Upper lobe of left lung (tissue), 6 donors: ENCODE data around the gene DPY19L1. TPM values are rescaled to one million over a fixed set of nuclear protein-coding genes. Genes with fewer than 3 reads are reported as not detected.
"Not testable (repeated sequence)": the region's sequence is repeated elsewhere in the genome, so short reads cannot be mapped to it uniquely, and the experiment has no call there.

Experiments
- ATAC-seq, 2 donors: fragments of 200-7000 bp; cut with Tn5 transposase; one replicate each; pipeline ENCODE4 v1.9.1; 2022; ENCODE audit warnings: mild to moderate bottlenecking in 2 of 2, moderate library complexity in 2 of 2; ENCODE audit not compliant: low FRiP score in 2 of 2
- DNase-seq, 2 donors: peaks; one replicate each; pipeline ENCODE4 v3.0.0-alpha.2; 2019 to 2020
- H3K27ac ChIP-seq, 4 donors: fragments of 200-600 bp; sonication (generic); one replicate each; pipeline ENCODE4 v1.5.1; 2016 to 2019
- H3K27me3 ChIP-seq, 4 donors: fragments of 200-600 bp; sonication (generic); one replicate each; pipeline ENCODE4 v1.5.1; 2017 to 2019
- H3K36me3 ChIP-seq, 4 donors: fragments of 200-600 bp; sonication (generic); one replicate each; pipeline ENCODE4 v1.5.1; 2016 to 2019
- H3K4me1 ChIP-seq, 4 donors: fragments of 200-600 bp; sonication (generic); one replicate each; pipeline ENCODE4 v1.5.1; 2018 to 2019
- H3K4me3 ChIP-seq, 4 donors: fragments of 200-600 bp; sonication (generic); one replicate each; pipeline ENCODE4 v1.5.1; 2017 to 2019; ENCODE audit warnings: mild to moderate bottlenecking in 2 of 4, moderate library complexity in 1 of 4
- H3K9me3 ChIP-seq, 4 donors: fragments of 200-600 bp; sonication (generic); one replicate each; pipeline ENCODE4 v1.5.1; 2018 to 2019
- EP300 ChIP-seq, 4 donors: sonication (generic); formaldehyde crosslinking; IDR thresholded peaks; one replicate each; pipeline ENCODE4 v1.5.1; 2017; ENCODE audit warnings: antibody characterized with exemption in 4 of 4, control low read depth in 2 of 4
- POLR2A ChIP-seq, 4 donors: fragments of 450-650 bp; IDR thresholded peaks; one replicate each; pipeline ENCODE4 v1.5.1; 2016 to 2017; ENCODE audit warnings: antibody characterized with exemption in 4 of 4, mild to moderate bottlenecking in 2 of 4
- POLR2AphosphoS5 ChIP-seq, 2 donors: sonication (generic); formaldehyde crosslinking; IDR thresholded peaks; one replicate each; pipeline ENCODE4 v1.5.1; 2017; ENCODE audit warnings: antibody characterized with exemption in 2 of 2
- WGBS, 2 donors: methylation state at CpG; one replicate each; pipeline ENCODE4 v1.1.5; 2017 to 2018; 5-methylcytosine and 5-hydroxymethylcytosine counted together
- total RNA-seq, 6 donors: library from RNA; depleted of rRNA in 4 of 6; stranded (reverse); fragments of >200 nt in 4 of 6; gene quantifications; one replicate each; pipeline versions ENCODE4 v1.1.0 to v1.2.1, GENCODE V29; 2016 to 2021
- TF ChIP-seq, protein P1 (sequence below), 6 experiments: fragments of 450-650 bp in 4 of 6; fragments of 200-600 bp in 2 of 6; sonication (generic) in 2 of 6; IDR thresholded peaks; one replicate each; pipeline ENCODE4 v1.5.1; 2016 to 2019; ENCODE audit warnings: antibody characterized with exemption in 6 of 6
- donor health status: DM: no; HTN: no; CAD: no; lungs with moderate emphysema.
- donor health status: DM: no; HTN: yes; CAD: no; lungs with severe emphysema.

Gene DPY19L1
- total RNA-seq, 6 donors from 2014 or later: 4.2 to 39.1 (median 28.3) TPM

- no peak overlapping the region for H3K4me3 ChIP-seq
- DNase-seq (no peak), ATAC-seq (no peak)
- H3K36me3 ChIP-seq: no peaks in the 10 kb centered on the region
- peaks cover 0 to under 1% (median 0%) of the 10 kb centered on the region in 4 donors for H3K9me3 ChIP-seq
- WGBS, 2 donors: 74 to 85% methylated on average over 3 to 4 of the region's 4 CpGs
- no peak for TF ChIP-seq EP300 (IDR thresholded peaks at IDR 0.05)
- no peak for TF ChIP-seq POLR2A (IDR thresholded peaks at IDR 0.05)
- TF ChIP-seq POLR2AphosphoS5 (IDR thresholded peaks at IDR 0.05): no peak
- TF ChIP-seq, protein P1, sequence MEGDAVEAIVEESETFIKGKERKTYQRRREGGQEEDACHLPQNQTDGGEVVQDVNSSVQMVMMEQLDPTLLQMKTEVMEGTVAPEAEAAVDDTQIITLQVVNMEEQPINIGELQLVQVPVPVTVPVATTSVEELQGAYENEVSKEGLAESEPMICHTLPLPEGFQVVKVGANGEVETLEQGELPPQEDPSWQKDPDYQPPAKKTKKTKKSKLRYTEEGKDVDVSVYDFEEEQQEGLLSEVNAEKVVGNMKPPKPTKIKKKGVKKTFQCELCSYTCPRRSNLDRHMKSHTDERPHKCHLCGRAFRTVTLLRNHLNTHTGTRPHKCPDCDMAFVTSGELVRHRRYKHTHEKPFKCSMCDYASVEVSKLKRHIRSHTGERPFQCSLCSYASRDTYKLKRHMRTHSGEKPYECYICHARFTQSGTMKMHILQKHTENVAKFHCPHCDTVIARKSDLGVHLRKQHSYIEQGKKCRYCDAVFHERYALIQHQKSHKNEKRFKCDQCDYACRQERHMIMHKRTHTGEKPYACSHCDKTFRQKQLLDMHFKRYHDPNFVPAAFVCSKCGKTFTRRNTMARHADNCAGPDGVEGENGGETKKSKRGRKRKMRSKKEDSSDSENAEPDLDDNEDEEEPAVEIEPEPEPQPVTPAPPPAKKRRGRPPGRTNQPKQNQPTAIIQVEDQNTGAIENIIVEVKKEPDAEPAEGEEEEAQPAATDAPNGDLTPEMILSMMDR (IDR thresholded peaks at IDR 0.05): no peak
- no peaks in the 10 kb centered on the region for H3K4me1 ChIP-seq
- no peak overlapping the region for H3K27ac ChIP-seq
- no peaks in the 10 kb centered on the region for H3K27me3 ChIP-seq
Observed at GRCh38 chr7:34900891-34901513, 136.3 kb downstream of the DPY19L1 start.

DNA sequence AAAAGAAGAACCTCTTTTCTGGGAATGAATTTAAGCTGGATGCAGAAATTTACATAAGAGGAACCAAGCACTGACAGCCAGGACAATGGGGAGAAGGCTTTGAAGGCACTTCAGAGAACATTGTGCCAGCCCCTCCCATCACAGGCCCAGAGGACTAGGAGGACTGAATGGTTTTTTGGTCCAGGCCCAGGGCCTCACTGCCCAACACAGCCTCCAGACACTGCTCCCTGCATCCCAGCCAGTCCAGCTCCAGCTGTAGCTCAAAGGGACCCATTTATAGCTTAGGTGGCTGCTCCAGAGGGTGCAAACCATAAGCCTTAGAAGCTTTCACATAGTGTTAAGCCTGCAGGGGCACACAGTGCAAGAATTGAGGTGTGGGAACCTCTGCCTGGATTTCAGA lies 142.1 kb downstream of the DPY19L1 start:
- no peaks in the 10 kb centered on the region for H3K4me1 ChIP-seq
- H3K4me3 ChIP-seq: no peak overlapping the region
- peaks cover 0 to 16% (median 9%) of the 10 kb centered on the region in 4 donors for H3K9me3 ChIP-seq
- no peaks in the 10 kb centered on the region for H3K36me3 ChIP-seq
- no peak overlapping the region for H3K27ac ChIP-seq
- H3K27me3 ChIP-seq: no peaks in the 10 kb centered on the region
- no peak for ATAC-seq
- DNase-seq: no peak
- TF ChIP-seq POLR2AphosphoS5 (IDR thresholded peaks at IDR 0.05): no peak
- TF ChIP-seq POLR2A (IDR thresholded peaks at IDR 0.05): no peak
- no peak for TF ChIP-seq EP300 (IDR thresholded peaks at IDR 0.05)
- TF ChIP-seq, protein P1 (IDR thresholded peaks at IDR 0.05): no peak

DNA sequence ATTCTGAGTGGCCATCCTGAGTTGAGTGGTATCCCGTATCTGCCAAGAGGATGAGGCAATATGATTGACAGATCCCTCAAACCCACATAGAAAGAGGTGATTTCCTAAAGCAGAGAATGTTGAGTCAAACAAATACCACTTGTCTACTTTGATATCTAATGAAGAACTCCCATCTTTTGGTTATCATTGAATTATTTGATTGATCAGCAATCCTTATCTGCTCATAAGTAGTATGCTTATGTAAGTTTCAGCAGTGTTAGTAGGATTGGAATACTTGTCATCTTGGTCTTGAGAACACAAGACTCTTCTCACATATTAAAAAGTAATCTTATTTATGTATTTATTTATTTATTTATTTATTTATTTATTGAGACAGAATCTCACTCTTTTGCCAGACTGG lies 147.3 kb downstream of the DPY19L1 start:
- no peak for ATAC-seq
- Histone ChIP-seq H3K4me3 (no peak overlapping the region), H3K4me1 (no peaks in the 10 kb centered on the region), H3K27ac (no peak overlapping the region), H3K27me3 (no peaks in the 10 kb centered on the region), H3K9me3 (peaks cover 0 to 6% (median 3%) of the 10 kb centered on the region in 4 donors), H3K36me3 (no peaks in the 10 kb centered on the region)
- WGBS, 2 donors: 76% methylated on average over 1 of the region's 1 CpG
- no peak for DNase-seq
- TF ChIP-seq, protein P1 (IDR thresholded peaks at IDR 0.05): no peak
- TF ChIP-seq EP300 (IDR thresholded peaks at IDR 0.05) (no peak), POLR2AphosphoS5 (IDR thresholded peaks at IDR 0.05) (no peak), POLR2A (IDR thresholded peaks at IDR 0.05) (no peak)

- H3K4me3 ChIP-seq: no peak overlapping the region
- TF ChIP-seq EP300 (IDR thresholded peaks at IDR 0.05) (no peak), POLR2AphosphoS5 (IDR thresholded peaks at IDR 0.05) (no peak), POLR2A (IDR thresholded peaks at IDR 0.05) (no peak)
- TF ChIP-seq, protein P1 (IDR thresholded peaks at IDR 0.05): no peak
- H3K27ac ChIP-seq: no peak overlapping the region
- H3K36me3 ChIP-seq: no peaks in the 10 kb centered on the region
- ATAC-seq (no peak), DNase-seq (no peak)
- no peaks in the 10 kb centered on the region for H3K4me1 ChIP-seq
- H3K27me3 ChIP-seq: no peaks in the 10 kb centered on the region
- H3K9me3 ChIP-seq: peaks cover 6 to 15% (median 10%) of the 10 kb centered on the region in 4 donors
Observed at GRCh38 chr7:34886856-34887255, 150.4 kb downstream of the DPY19L1 start.

DNA sequence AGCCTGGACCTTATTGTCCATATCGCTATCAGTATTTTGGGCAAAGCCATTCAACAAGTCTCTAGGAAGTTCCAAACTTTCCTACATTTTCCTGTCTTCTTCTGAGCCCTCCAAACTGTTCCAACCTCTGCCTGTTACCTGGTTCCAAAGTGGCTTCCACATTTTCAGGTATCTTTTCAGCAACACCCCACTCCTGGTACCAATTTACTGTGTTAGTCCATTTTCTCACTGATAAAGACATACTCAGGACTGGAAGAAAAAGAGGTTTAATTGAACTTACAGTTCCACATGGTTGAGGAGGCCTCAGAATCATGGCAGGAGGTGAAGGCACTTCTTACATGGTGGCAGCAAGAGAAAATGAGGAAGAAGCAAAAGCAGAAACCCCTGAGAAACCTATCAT lies 153.4 kb downstream of the DPY19L1 start:
- H3K27ac ChIP-seq, ATAC-seq: not testable (repeated sequence)

More for the DNA sequence above, 153.4 kb downstream of the DPY19L1 start:
- not testable (repeated sequence) for H3K27me3 ChIP-seq, DNase-seq, H3K36me3 ChIP-seq, H3K4me3 ChIP-seq, H3K4me1 ChIP-seq
- 94 to 97% methylated on average over 1 of the region's 1 CpG for WGBS, 2 donors
- peaks cover 6 to 15% (median 10%) of the 10 kb centered on the region in 4 donors for H3K9me3 ChIP-seq
